NB4 (cell line): ENCODE data around the gene BRME1.
A peak's percentile ranks its signal among the peaks of the same experiment; 100 is the strongest.
"Not testable (repeated sequence)": the region's sequence is repeated elsewhere in the genome, so short reads cannot be mapped to it uniquely, and the experiment has no call there.

Experiments
- DNase-seq: peaks from one replicate; pipeline ENCODE4 v3.0.0; 2010; ENCODE audit warnings: low read depth
- H3K4me3 ChIP-seq: one replicate; pipeline ENCODE4 v1.5.1; 2011; ENCODE audit warnings: mild to moderate bottlenecking, low read depth, low read length, moderate library complexity
- MYC ChIP-seq: IDR thresholded peaks from 2 replicates; pipeline ENCODE4 v1.6.1; 2011; ENCODE audit warnings: low read depth, low read length
- POLR2A ChIP-seq: IDR thresholded peaks from 2 replicates; pipeline ENCODE4 v1.6.1; 2011; ENCODE audit warnings: mild to moderate bottlenecking; ENCODE audit not compliant: insufficient read length; ENCODE audit errors: extremely low read depth
- TF ChIP-seq, protein P1 (sequence below): IDR thresholded peaks from 2 replicates; pipeline ENCODE4 v1.6.1; 2011; ENCODE audit warnings: low read depth, low read length
- TF ChIP-seq, protein P2 (sequence below): IDR thresholded peaks from one replicate; pipeline ENCODE4 v1.5.1; 2012; ENCODE audit warnings: low read depth, low read length

Gene BRME1

DNA sequence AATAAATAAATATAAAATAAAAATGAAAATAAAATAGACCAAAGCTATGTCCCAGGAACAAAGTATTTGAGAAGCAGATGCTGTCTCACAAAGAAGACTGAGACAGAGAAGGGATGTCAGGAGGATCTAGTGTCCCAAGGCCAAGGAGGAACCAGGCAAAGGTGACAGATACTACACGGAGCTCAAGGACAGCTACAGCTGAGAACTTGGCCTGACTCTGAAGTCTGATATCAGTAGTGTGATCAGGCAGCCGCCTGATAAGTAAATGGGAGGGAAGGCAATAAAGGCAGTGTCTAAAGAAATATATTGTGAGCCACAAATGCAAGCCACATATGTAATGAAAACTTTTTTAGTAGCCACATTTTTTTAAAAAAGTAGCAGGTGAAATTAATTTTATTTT is 49.4 kb downstream of the BRME1 start:
- DNase-seq, result no peak
- no peak overlapping the region for H3K4me3 ChIP-seq
- TF ChIP-seq POLR2A (no peak), MYC (no peak)
- TF ChIP-seq, protein P1, sequence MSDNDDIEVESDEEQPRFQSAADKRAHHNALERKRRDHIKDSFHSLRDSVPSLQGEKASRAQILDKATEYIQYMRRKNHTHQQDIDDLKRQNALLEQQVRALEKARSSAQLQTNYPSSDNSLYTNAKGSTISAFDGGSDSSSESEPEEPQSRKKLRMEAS, result no peak
- TF ChIP-seq, protein P2, sequence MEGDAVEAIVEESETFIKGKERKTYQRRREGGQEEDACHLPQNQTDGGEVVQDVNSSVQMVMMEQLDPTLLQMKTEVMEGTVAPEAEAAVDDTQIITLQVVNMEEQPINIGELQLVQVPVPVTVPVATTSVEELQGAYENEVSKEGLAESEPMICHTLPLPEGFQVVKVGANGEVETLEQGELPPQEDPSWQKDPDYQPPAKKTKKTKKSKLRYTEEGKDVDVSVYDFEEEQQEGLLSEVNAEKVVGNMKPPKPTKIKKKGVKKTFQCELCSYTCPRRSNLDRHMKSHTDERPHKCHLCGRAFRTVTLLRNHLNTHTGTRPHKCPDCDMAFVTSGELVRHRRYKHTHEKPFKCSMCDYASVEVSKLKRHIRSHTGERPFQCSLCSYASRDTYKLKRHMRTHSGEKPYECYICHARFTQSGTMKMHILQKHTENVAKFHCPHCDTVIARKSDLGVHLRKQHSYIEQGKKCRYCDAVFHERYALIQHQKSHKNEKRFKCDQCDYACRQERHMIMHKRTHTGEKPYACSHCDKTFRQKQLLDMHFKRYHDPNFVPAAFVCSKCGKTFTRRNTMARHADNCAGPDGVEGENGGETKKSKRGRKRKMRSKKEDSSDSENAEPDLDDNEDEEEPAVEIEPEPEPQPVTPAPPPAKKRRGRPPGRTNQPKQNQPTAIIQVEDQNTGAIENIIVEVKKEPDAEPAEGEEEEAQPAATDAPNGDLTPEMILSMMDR, result no peak

DNA sequence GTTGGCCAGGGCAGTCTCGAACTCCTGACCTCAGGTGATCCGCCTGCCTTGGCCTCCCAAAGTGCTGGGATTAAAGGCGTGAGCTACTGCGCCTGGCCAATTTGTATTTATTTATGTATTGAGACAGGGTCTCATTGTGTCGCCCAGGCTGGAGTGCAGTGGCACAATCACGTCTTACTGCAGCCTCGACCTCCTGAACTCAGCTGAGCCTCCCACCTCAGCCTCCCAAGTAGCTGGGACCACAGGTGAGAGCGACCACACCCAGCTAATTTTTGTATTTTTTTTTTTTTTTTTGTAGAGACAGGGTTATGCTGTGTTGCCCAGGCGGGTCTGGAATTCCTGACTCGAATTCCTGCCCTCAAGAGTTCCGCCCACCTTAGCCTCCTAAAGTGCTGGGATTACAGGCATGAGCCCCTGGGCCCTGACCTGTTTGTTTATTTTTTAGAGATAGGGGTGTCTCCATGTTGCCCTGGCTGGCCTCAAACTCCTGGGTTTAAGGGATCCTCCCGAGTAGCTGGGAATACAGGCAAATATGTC is 53.7 kb downstream of the BRME1 start:
- not testable (repeated sequence) for H3K4me3 ChIP-seq, DNase-seq

DNA sequence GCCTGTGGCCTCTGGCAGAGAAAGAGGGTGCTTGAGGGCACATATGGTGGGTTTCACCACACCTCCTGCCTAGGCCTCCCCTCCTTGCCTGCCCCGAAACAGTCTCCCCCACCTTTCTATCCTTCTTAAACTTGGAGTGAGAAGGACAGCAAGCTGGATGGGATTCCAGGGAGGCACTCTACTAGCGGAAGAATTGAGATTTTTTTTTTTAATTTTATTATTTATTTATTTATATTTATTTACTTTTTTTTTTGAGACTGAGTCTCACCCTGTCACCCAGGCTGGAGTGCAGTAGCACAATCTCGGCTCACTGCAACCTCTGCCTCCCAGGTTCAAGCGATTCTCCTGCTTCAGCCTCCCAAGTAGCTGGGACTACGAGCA is 54.2 kb downstream of the BRME1 start:
- H3K4me3 ChIP-seq, DNase-seq: not testable (repeated sequence)

DNA sequence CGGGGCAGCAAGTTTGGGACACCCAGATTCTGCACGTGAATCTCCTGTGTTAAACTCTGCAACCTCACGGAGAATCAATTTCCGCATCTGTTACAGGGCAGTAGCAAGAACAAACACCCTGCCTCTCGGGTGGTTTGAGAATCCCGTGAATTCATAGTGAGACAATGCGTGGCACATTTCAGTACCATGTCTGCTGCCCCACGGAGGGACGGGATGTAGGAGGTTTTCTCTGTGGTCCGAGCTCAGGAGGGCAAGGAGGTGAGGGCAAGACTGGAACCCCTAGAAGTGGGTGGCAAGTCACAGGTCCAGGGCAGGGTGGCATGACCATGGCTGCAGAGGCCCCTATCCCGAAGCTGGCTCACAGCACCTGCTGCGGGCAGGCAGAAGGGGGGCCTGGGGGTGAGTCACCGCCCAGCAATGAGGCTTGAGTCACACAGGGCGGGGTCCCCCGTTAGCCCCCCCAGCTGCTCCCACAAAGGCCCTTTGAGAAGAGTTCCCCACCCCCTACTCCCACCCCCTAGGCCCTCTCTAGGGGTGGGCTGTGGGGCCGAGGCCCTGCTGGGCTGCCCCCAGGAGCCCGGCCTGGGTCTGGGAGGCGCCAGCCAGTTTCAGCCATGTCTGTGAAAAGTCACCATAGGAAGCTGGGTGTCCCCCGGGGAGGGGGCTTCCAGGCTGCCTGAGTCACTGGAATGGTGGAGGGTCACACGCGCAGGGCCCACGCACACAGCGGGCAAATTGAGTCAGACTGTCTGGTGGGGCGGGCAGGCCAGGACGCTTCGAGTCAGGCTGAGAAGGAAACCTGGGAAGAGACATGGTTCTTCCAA is 54.8 kb downstream of the BRME1 start:
- TF ChIP-seq MYC (no peak; the same call in 1 of the 2 replicates), POLR2A (no peak)
- TF ChIP-seq, protein P2, result no peak
- TF ChIP-seq, protein P1, result no peak; the same call in 1 of the 2 replicates
- H3K4me3 ChIP-seq, result peak overlapping the region; percentile 35
- DNase-seq, result peak; percentile 77

DNA sequence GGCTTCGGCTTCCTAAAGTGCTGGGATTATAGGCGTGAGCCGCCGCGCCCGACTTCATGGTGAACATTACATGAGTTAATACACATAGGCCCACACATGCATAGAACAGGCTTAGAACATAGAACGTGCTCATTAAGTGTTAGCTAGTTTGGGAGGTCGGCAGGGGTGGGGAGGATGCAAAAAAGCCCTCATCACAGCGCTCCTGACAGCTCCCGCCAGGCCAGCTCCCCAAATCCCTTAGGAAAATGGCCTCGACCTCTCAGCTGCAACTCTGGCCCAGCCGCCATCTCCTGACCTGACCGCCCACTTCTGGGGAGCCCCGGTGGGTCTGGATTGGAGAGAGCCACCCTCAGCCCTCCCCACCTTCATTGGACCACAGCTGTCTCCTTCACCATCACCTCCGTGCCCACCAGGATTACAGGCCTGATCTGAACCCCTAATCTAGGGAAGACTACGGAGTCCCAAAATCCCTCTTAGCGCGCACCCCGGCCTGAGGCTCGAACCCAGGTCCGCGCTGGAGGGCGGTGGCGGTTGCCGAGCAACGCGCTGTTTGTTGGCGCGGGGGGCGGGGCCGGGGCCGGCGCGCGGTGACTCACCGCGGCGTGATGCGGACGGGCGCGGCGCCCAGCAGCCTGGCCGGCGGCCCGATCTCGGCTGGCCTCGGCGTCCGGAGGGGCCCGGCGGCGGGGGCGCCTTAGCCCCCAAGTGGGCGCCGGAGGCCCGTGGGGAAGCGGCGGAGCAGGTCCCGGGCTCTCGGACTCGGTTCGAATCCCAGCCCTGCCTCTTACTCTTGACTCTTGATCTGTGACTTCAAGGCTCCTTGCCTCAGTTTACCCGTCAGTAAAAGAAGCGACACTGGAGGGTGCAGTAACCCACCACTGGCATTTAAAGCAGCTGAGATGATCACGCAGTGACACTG is 55.7 kb downstream of the BRME1 start:
- peak overlapping the region; percentile 35 for H3K4me3 ChIP-seq
- peak; percentile 79 for DNase-seq
- TF ChIP-seq, protein P2, result no peak
- TF ChIP-seq POLR2A (peak; percentile 36), MYC (peak; percentile 21; the same call in 1 of the 2 replicates)

DNA sequence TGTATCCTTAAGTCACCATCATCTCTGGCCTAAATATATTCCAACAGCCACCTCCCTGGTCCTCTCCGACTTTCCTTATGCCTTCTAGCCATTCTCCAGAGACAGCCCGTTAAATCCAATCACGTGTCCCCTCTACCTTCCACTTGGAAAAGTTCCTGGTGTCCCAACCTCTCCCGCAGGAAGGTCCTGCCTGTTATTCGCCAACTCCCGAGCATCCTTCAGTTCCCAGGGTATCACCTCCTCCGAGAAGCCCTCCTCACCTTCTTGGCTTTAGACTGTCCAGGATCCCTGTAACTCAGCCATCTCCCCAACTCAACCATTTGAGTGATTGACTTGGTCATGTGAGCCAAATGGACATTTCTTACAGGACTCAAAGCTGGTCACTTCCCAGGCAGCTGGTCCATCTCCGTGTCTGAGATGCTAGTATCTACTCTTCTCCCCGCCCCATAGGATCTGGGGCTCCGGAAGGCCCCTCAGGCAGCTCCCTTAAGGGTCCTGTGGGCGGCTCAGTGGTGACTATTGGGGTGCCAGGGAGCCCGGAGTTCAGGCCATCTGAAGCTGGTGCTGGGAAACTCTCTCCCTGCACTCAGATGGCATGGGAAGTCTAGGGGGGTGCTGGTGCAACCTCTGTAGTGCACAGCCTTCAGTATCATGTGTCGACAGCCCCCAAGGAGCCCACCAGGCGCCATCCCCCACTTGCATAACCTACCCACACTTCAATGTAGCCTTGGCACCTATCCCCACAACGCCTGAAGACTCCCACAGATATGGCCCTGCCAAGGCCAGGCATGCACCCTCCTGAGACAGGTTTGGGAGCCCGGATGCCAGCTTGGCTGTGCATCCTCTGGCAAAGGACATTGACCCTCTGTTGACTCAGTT is 56.9 kb downstream of the BRME1 start:
- TF ChIP-seq POLR2A (no peak), MYC (no peak)
- TF ChIP-seq, protein P2, result no peak
- TF ChIP-seq, protein P1, result no peak
- no peak overlapping the region for H3K4me3 ChIP-seq
- DNase-seq, result no peak
